Psoas muscle (tissue), 8 donors: ENCODE results near the gene MPZL3. TPM values are rescaled to one million over a fixed set of nuclear protein-coding genes. Genes with fewer than 3 reads are reported as not detected.
A peak's percentile ranks its signal among the peaks of the same experiment; 100 is the strongest.

Source experiments
- ATAC-seq, 4 donors: fragments of 200-7000 bp; cut with Tn5 transposase; one replicate each; pipeline ENCODE4 v1.9.1; 2020; ENCODE audit warnings: moderate library complexity in 3 of 4, mild to moderate bottlenecking in 2 of 4
- DNase-seq, 2 donors: peaks; one replicate each; pipeline ENCODE4 v3.0.0-alpha.2; 2020
- H3K27ac ChIP-seq: fragments of 200-600 bp; one replicate; pipeline ENCODE4 v1.8.0; 2022
- H3K27me3 ChIP-seq, 3 donors: fragments of 200-600 bp in 1 of 3; one replicate each; pipeline versions ENCODE4 v1.6.1 to v1.8.0; 2013 to 2022; ENCODE audit warnings: low read length in 2 of 3, mild to moderate bottlenecking in 2 of 3, moderate library complexity in 1 of 3; ENCODE audit not compliant: insufficient read depth in 3 of 3
- H3K36me3 ChIP-seq, 2 donors: fragments of 200-600 bp in 1 of 2; one replicate each; pipeline versions ENCODE4 v1.6.1 to v1.8.0; 2013 to 2022; ENCODE audit warnings: low read depth in 1 of 2, mild to moderate bottlenecking in 1 of 2, moderate library complexity in 1 of 2; ENCODE audit not compliant: insufficient read depth in 1 of 2
- H3K4me1 ChIP-seq: fragments of 200-600 bp; one replicate; pipeline ENCODE4 v1.8.0; 2022
- H3K4me3 ChIP-seq: fragments of 200-600 bp; one replicate; pipeline ENCODE4 v1.8.0; 2022; ENCODE audit warnings: mild to moderate bottlenecking
- H3K9me3 ChIP-seq: fragments of 200-600 bp; one replicate; pipeline ENCODE4 v1.8.0; 2022
- CTCF ChIP-seq: fragments of 200-600 bp; IDR thresholded peaks from one replicate; pipeline ENCODE4 v1.8.0; 2022; ENCODE audit warnings: antibody characterized with exemption
- WGBS, 3 donors: extraction: QIAGEN DNeasy Blood & Tissue Kit; methylation state at CpG; one replicate each; pipeline versions ENCODE4 v1.1.6 to v1.1.7; 2013; 5-methylcytosine and 5-hydroxymethylcytosine counted together
- intact Hi-C, 2 donors: fragments of 100-400 bp; cut with DNase I; formaldehyde crosslinking; loops; one replicate each; pipeline versions ENCODE4 v1.11.0 to v1.14.2; 2022
- polyA plus RNA-seq, 3 donors: library from polyadenylated mRNA; stranded (reverse); fragments of 200-250 nt; gene quantifications; one replicate each; pipeline ENCODE4 v1.2.3, GENCODE V29; 2013
- total RNA-seq, 4 donors: library from RNA; stranded (reverse); fragmentation: NEBNext Ultra II Directional in 2 of 4; extraction: Animal tissue kit (Norgen Biotek cat#: 25700) in 2 of 4; gene quantifications; one replicate each; pipeline versions ENCODE4 v1.2.1 to v1.2.4, GENCODE V29; 2021 to 2023
- donor health status: healthy with polysubstance abuse.
- donor health status: DM: no; HTN: no; CAD: no; lungs with moderate emphysema.
- donor health status: Bipolar disorder and iron deficiency.
- donor health status: healthy.
- donor health status: DM: yes; HTN: yes; CAD: no.
- donor health status: DM: no; HTN: no; CAD: no.
- donor health status: DM: no; HTN: no; CAD: no.
- donor health status: DM: yes; HTN: yes; CAD: no.

The MPZL3 gene
- total and polyA plus RNA-seq, 7 donors = 0.07 to 0.97 (median 0.22) TPM

- intact Hi-C loops = no loop called here
- DNase-seq = no peak
- H3K27me3 ChIP-seq = peaks cover 0 to 11% (median 3%) of the 10 kb centered on the region in 3 donors
- H3K4me1 ChIP-seq = no peaks in the 10 kb centered on the region
- ATAC-seq = no peak
- H3K27ac ChIP-seq = no peak overlapping the region
- TF ChIP-seq CTCF = no peak
- no peaks in the 10 kb centered on the region for H3K9me3 ChIP-seq
- H3K36me3 ChIP-seq = no peaks in the 10 kb centered on the region
- WGBS, 3 donors = 54 to 70% (median 67%) methylated on average over 3 of the region's 3 CpGs
- H3K4me3 ChIP-seq = no peak overlapping the region
These were observed 8.0 kb downstream of the MPZL3 start for GRCh38 chr11:118243993-118244762.

GRCh38 chr11:118243161-118243560, 9.0 kb downstream of the MPZL3 start:
- H3K4me3 ChIP-seq = no peak overlapping the region
- ATAC-seq (no peak), DNase-seq (no peak)
- WGBS, 3 donors = 59 to 65% (median 59%) methylated on average over 8 of the region's 8 CpGs
- no peaks in the 10 kb centered on the region for H3K4me1 ChIP-seq
- H3K9me3 ChIP-seq = no peaks in the 10 kb centered on the region
- H3K36me3 ChIP-seq = no peaks in the 10 kb centered on the region
- TF ChIP-seq CTCF = no peak
- H3K27me3 ChIP-seq = peaks cover 0 to 5% (median 5%) of the 10 kb centered on the region in 3 donors
- intact Hi-C loops = no loop called here
- H3K27ac ChIP-seq = no peak overlapping the region

GRCh38 chr11:118241764-118242098, 10.4 kb downstream of the MPZL3 start:
- Histone ChIP-seq H3K36me3 (no peaks in the 10 kb centered on the region), H3K27ac (no peak overlapping the region), H3K9me3 (no peaks in the 10 kb centered on the region), H3K27me3 (peaks cover 0 to 5% (median 5%) of the 10 kb centered on the region in 3 donors), H3K4me1 (no peaks in the 10 kb centered on the region), H3K4me3 (no peak overlapping the region)
- 88 to 91% (median 89%) methylated on average over 1 of the region's 1 CpG for WGBS, 3 donors
- intact Hi-C loops = no loop called here
- TF ChIP-seq CTCF = no peak
- DNase-seq = no peak
- ATAC-seq = peak in 1 of 4 donors; percentile 19

- Histone ChIP-seq H3K9me3 (no peaks in the 10 kb centered on the region), H3K4me1 (no peaks in the 10 kb centered on the region), H3K27me3 (peaks cover 0 to 5% (median 5%) of the 10 kb centered on the region in 3 donors), H3K27ac (peak overlapping the region; percentile 2), H3K4me3 (no peak overlapping the region), H3K36me3 (no peaks in the 10 kb centered on the region)
- no peak for TF ChIP-seq CTCF
- no peak for DNase-seq
- intact Hi-C loops = no loop called here
- peak; percentile 41 to 70 (median 56) for ATAC-seq
- WGBS, 3 donors = 55 to 74% (median 64%) methylated on average over 9 of the region's 9 CpGs
These were observed 11.0 kb downstream of the MPZL3 start for GRCh38 chr11:118240999-118241763.
